DMS53 (cell line): ENCODE measurements around the gene PSMC1.
A peak's percentile ranks its signal among the peaks of the same experiment; 100 is the strongest.

Experiments used
- DNase-seq: peaks from one replicate; lab custom pipeline; 2025; lab: John Stamatoyannopoulos, UW

The PSMC1 gene

DNA sequence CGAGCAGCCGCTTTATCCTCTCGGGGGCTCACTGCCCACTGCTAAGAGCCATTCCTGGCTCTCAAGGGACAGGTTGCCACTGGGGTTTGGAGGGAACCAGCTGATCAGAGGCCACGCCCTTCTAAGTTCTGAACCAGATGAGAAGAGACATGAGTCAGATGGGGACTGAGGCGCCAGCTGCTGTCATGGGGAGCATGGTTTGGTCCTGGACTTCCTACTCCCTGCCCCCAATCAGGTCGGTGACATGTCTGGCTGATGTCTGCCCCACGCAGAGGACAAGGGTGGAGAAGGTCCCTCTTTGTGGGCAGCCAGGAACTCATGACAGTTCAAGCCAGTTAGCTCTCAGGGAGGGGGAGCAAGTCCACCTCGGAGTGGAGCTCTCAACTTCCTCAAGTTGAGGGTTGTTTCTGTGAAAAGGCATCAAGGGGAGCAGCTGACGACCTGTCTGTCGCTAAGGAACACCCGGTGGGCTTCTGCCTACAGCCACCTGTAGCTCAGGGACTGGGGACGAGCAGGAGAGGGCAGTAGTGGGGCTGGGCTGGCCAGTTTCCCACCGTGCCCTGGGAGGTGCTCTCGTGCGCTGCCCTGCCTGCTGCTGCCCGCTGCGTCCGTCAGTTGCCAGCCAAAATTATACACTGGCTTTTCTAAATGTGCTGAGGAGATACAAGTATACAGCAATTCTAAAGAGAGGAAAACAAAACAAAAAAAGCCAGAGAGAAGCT is 20.5 kb downstream of the PSMC1 start:
- DNase-seq = no peak

DNA sequence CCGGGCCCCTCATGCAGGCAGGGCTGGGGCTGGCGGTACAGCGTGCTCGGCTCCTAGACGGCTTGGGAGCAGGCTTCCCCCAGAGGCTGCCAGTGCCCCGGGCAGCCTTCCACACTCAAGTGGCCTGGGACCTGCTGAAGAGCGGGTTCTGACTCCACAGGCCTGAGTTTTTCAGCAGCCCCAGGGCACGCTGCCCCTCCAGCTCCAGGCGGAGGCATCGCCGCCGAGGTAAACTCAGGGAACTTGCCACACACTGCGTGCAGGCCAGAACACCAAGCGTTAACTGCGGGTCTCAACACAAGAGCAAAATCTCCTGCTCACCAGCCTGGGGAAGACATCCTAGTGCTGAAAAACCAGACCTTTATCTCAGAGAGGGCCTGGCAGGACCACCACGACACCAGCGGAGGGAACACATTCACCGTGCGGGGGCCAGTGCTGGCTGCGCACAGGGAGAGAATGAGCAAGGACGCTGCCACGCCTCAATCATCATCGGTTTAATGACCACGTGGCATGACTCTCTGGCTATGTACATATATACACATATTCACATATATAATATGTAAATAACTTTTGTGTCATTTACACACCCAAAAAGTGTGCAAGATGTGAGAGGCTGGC is 21.3 kb downstream of the PSMC1 start:
- DNase-seq = no peak

DNA sequence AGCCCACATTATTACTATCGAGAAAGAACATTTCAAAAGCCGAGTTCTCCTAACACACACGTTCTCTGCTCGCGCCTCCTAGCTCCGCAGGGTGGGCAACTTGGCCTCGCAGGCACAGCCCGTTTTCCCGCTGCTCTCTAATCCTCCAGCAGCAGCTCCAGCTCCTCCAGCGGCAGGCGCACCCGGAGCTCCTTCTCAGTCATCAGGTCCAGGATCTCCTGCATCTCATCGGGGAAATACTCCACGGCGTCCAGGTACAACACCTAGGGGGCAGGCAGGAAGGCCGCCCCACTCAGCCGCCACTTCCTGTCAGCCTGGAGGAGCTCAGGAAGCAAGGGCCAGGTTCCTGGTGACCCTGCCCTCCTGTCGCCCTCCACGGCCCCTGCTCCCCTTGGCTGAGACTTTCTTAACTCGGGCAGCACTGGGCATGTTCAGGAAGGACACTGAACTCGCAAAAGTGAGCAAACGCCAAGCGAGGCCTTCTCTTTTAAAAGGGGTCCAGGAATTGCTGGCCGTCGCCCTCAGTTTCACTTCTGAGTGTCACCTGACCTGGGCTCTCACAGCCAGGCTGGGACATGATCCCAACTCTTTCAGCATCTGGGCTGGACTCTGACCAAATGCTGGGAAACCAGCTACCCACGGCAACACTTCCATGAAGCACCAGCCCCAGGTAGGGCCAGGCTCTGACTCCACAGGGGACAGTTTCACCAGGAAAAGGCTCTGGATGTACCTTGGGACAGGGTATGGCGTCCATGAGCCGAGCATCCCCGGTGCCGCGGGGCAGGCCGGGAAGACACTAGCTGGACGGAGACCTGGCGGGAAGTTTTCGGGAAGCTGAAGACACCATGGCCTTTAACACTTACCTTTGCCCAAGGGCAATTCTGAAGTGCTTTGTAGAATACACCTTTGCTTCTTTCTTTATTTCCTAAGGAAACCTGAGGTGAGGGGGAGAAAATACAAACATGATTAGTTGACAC is 22.1 kb downstream of the PSMC1 start:
- DNase-seq = no peak

DNA sequence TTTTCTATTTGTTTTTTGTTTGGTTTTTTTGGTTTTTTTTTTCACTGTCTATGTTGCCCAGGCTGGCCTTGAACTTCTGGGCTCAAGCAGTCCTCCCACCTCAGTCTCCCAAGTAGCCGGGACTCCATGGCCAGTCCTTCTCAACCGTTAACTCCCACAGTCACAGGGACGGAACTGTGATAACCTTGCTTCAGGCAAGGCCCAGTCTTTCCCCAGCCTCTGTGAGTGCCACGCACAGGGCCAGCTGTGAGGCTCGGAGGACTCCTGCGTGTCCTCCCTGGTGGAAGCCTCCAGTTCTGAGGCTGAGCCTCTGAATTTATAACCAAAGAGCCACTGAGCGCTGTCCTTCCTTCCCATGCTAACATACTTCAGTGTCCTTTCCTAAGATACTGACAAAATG is 23.7 kb downstream of the PSMC1 start:
- no peak for DNase-seq

DNA sequence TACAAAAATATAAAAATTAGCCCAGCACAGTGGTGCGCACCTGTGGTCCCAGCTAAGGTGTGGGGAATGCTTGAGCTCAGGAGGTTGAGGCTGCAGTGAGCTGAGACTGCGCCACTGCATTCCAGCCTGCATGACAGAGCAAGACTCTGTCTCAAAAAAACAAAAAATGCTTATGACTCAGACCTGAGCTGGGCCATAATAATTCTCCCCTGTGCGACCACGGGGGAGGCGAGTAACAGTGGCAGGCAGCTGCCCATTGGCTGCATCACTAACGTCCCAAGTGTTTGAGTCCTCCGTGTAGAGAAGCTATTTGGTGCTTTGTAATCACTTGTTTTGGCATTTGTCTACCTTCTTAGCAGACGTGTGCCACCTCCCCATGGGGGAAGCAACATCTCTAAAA is 24.9 kb downstream of the PSMC1 start:
- DNase-seq = no peak

GRCh38 chr14:90281756-90282155 is 25.4 kb downstream of the PSMC1 start:
- no peak for DNase-seq

DNA sequence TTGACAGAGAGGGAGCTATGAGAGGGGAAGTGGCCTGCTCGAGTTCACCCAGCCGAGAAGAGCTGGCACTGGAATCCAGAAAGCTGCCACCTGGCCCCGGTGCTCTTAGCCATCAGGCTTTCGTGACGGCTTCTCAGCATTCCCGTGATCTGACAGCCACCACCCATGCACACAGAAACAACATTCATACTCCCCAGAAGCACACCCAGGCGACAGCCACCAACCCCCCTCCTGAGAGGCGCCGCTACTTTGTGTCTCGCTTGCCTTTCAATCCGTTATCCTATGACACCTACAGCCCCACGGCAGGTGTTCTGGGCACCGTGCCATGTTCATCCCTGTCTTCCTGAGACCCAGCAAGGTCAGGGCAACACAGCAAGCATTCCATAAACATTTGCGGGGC is 31.4 kb downstream of the PSMC1 start:
- DNase-seq = no peak

DNA sequence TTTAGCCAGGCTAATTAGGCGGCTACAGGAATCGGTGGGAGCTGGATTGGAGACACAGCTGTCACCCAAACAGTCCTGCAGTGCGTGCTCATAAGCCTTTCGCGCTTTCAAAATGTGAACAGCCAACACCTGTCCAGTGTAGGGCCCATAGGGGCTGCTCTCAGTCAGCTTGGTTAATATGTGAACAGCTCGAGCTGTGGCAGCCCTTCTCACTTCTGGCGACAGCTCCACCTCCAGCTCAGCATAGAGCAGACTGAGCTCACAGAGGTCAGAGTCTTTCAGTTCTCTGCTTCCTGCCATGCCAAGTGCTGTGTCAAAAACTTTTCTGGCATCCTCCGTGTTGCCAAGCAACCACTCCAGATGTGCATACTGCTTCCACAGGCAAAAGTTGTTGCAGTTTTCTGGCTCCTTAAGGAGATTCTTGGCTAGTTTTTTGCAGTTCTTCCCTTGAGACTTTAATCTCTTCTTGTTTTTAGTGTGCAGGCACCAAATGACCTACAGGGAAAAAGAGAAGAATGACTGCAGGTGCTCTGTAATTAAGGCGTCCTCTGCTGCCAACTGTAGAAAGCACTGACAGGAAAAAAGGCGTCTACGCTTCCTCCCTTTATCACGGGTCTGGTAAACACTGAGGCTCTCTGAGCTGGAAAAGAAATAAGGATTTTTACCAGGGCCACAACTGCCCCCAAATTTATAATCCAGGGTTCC is 32.5 kb downstream of the PSMC1 start:
- DNase-seq = no peak

- DNase-seq = no peak
Observed at GRCh38 chr14:90290337-90291011, 34.1 kb downstream of the PSMC1 start.

GRCh38 chr14:90291699-90292098 is 35.3 kb downstream of the PSMC1 start:
- no peak for DNase-seq

GRCh38 chr14:90293766-90294730 is 37.7 kb downstream of the PSMC1 start:
- DNase-seq = no peak

DNA sequence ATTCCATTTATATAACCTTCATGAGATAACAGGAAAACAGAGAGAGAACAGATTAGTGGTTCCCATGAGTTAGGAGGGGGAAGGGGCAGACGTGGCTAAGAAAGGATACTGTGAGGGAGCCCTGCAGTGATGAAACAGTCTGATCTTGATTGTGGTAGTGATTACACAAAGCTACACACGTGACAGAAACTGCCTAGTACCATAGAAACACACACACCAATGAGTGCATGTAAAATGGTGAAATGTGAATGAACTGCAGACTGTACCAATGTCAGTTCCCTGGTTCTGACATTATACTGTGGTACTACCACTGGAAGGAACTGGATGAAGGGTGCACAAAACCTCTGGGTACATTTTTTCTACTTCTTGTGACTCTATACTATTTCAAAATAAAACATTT is 38.5 kb downstream of the PSMC1 start:
- DNase-seq = no peak

GRCh38 chr14:90295870-90296516 is 39.6 kb downstream of the PSMC1 start:
- no peak for DNase-seq

GRCh38 chr14:90296641-90297040 is 40.3 kb downstream of the PSMC1 start:
- no peak for DNase-seq

DNA sequence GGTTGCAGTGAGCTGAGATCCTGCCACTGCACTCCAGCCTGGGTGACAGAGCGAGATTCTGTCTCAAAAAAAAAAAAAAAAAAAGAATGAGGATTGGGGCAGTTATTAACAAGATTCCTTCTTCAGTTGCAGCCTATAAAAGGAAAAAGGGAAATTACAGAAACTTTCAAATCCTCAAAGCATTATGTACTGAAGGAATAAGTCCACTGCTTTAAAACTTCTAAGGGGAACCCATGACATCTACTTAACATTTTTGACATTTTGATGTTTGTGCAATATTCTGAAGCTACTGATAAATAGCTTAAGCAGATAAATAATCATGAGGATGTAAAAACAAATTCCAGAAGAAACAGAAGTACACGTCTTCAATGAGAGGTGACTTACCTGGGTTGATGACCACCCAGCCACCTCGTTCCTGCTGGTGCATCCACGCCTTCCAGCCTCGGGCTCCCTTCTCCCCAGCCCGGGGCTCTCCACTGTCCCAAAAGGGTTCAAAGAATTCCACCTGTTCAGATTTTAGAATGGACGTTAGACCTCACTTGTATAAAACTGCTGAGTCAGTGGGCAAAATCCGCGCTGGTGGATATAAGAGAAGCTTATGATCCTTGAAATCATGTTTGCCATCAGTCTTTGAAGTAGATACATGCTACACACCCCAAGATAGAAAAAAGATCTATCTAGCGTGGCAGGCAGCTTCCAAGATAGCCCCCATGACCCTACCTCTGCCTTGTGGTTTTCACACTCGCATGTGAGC is 41.7 kb downstream of the PSMC1 start:
- no peak for DNase-seq

GRCh38 chr14:90299408-90299807 is 43.1 kb downstream of the PSMC1 start:
- no peak for DNase-seq

- peak; percentile 16 for DNase-seq
Observed at GRCh38 chr14:90300611-90301047, 44.3 kb downstream of the PSMC1 start.

- no peak for DNase-seq
Observed at GRCh38 chr14:90301122-90301521, 44.8 kb downstream of the PSMC1 start.

DNA sequence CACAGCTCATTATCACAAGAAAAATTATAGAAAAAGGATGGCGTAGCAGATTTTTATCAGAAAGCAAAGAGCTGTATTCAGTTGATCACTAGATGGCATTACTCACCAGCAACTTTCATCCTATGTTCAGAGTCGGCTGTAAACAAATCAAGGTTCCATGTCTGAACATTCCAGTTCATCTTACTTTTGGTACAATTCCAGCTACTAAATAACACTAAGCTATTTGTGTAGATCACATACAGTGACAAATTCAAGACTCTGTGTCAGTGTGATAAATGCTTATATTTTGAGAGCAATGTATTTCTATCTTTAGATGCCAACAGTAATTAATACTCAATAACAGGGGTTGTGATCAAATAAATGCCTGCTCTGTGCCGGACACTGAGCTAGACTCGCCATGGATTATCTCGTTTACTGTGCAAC is 45.3 kb downstream of the PSMC1 start:
- DNase-seq = peak; percentile 54
